Measurements from ENCODE around the gene NEU4.
"Not testable (repeated sequence)": the region's sequence is repeated elsewhere in the genome, so short reads cannot be mapped to it uniquely, and the experiment has no call there.

The NEU4 gene

DNA sequence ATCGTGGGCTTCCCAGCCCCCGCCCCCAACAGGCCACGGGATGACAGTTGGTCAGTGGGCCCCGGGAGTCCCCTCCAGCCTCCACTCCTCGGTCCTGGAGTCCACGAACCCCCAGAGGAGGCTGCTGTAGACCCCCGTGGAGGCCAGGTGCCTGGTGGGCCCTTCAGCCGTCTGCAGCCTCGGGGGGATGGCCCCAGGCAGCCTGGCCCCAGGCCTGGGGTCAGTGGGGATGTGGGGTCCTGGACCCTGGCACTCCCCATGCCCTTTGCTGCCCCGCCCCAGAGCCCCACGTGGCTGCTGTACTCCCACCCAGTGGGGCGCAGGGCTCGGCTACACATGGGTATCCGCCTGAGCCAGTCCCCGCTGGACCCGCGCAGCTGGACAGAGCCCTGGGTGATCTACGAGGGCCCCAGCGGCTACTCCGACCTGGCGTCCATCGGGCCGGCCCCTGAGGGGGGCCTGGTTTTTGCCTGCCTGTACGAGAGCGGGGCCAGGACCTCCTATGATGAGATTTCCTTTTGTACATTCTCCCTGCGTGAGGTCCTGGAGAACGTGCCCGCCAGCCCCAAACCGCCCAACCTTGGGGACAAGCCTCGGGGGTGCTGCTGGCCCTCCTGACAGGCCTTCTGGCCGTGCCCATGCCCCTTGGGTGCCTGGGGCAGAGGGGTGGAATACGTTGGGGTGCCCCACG lies 7.6 kb downstream of the NEU4 start:
- H3K4me1 ChIP-seq (ENCODE audit: insufficient read depth, low read length) = no peaks in the 10 kb centered on the region
- H3K27me3 ChIP-seq (ENCODE audit: insufficient read depth, low read length) = peaks cover 8% of the 10 kb centered on the region
- H3K36me3 ChIP-seq (ENCODE audit: insufficient read depth, low read length) = no peaks in the 10 kb centered on the region
- no peak overlapping the region for H2AFZ ChIP-seq (ENCODE audit: low read depth, low read length)
- H3K9me3 ChIP-seq (ENCODE audit: low read length) = peaks cover 2% of the 10 kb centered on the region
- H3K4me3 ChIP-seq (ENCODE audit: low read length) = no peak overlapping the region

DNA sequence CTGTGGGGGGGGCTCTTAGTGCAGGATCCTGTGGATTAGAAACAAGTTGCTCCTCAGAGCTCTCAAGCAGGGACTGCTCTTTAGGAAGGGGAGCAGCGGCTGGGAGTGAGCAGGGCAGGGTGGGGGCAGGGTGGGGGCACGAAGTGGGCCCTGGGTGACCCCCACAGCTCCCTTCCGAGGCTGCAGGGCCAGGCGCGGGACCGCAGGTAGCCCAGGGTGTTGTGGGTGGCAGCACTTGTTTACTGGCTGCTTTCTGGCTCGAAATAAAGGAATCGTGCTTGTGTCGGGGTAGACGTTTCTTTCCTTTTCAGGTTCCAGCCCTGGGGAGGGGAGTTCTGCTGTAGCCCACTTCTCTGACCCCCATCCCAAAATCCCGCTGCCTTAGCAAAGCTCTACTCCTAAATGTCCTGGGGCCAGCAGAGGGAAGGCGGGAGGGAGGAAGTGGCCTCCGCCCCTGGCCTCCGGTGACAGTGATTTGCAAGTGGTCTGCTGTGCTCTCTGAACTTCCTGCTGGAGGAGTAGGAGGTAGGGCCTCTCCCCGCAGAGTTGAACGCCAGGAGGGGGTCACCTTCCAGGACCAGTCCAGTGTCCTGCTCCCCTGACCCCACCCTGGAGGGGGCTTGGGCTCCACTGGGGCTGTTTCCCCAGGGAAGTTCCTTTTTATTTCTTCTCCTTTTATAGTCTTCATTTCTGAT lies 8.3 kb downstream of the NEU4 start:
- H3K36me3 ChIP-seq (ENCODE audit: insufficient read depth, low read length) = no peaks in the 10 kb centered on the region
- no peak overlapping the region for H3K4me3 ChIP-seq (ENCODE audit: low read length)
- peaks cover 8% of the 10 kb centered on the region for H3K27me3 ChIP-seq (ENCODE audit: insufficient read depth, low read length)
- H3K9me3 ChIP-seq (ENCODE audit: low read length) = peaks cover 2% of the 10 kb centered on the region
- no peaks in the 10 kb centered on the region for H3K4me1 ChIP-seq (ENCODE audit: insufficient read depth, low read length)
- no peak overlapping the region for H2AFZ ChIP-seq (ENCODE audit: low read depth, low read length)

DNA sequence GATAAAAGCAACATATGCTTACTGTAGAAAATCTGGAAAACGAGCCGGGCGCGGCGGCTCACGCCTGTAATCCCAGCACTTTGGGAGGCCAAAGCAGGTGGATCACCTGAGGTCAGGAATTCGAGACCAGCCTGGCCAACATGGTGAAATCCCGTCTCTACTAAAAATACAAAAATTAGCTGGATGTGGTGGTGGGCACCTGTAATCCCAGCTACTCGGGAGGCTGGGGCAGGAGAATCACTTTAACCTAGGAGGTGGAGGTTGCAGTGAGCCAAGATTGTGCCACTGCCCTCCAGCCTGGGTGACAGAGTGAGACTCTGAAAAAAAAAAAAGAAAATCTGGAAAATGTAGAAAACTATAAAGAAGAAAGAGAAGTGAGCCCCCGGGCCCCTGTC lies 8.8 kb downstream of the NEU4 start:
- H3K27me3 ChIP-seq (ENCODE audit: insufficient read depth, low read length); H2AFZ ChIP-seq (ENCODE audit: low read depth, low read length); H3K4me3 ChIP-seq (ENCODE audit: low read length); H3K4me1 ChIP-seq (ENCODE audit: insufficient read depth, low read length); H3K9me3 ChIP-seq (ENCODE audit: low read length); H3K36me3 ChIP-seq (ENCODE audit: insufficient read depth, low read length): not testable (repeated sequence)

DNA sequence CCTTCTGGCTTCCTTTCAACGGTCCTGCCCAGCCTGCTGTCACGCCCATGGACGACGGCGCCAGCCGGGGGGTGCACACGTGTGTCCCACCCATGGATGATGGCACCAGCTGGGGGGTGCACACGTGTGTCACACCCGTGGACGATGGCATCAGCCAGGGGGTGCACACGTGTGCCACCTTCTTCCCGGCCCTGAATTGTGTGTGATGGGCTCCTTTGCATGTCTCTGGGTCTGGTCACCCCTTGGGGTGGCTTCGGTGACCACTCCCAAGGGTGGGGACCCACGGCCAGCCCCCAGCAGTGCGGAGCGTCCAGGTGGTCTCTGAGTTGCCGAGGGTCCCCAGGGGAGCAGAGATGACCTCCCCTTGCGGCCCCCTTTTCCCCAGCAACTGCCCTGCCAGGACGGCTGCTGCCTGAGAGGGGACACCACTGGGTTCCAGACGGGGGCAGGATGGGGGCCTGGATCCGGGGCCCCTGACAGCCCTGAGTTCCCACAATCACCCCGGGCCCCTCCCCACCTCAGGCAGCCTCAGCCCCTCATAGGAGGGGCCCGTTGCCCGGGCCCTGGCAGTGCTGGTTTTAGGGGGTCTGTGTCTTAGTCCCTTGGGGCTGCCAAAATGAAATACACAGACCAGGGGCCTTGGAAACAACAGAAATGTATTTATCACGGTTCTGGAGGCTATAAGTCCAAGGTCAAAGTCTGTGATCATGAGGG lies 9.4 kb downstream of the NEU4 start:
- H3K36me3 ChIP-seq (ENCODE audit: insufficient read depth, low read length) = no peaks in the 10 kb centered on the region
- H3K4me1 ChIP-seq (ENCODE audit: insufficient read depth, low read length) = no peaks in the 10 kb centered on the region
- no peak overlapping the region for H2AFZ ChIP-seq (ENCODE audit: low read depth, low read length)
- peaks cover 8% of the 10 kb centered on the region for H3K27me3 ChIP-seq (ENCODE audit: insufficient read depth, low read length)
- no peak overlapping the region for H3K4me3 ChIP-seq (ENCODE audit: low read length)
- peaks cover 2% of the 10 kb centered on the region for H3K9me3 ChIP-seq (ENCODE audit: low read length)

DNA sequence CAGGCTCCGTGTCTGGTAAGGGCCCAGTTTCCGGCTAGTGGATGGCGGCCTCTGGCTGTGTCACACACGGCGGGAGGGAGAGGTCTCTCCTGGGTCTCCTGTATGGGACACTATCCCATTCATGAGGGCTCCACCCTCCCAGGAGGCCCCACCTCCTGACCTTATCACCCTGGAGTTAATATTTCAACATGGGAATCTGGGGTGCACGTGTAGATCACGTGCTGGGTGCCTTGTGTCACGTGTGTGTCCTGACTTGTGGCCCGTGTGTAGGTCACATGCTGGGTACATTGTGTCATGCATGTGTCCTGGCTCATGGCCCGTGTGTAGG lies 9.9 kb downstream of the NEU4 start:
- Histone ChIP-seq H3K27me3 (ENCODE audit: insufficient read depth, low read length) (peaks cover 8% of the 10 kb centered on the region), H3K4me1 (ENCODE audit: insufficient read depth, low read length) (no peaks in the 10 kb centered on the region), H3K36me3 (ENCODE audit: insufficient read depth, low read length) (no peaks in the 10 kb centered on the region), H3K9me3 (ENCODE audit: low read length) (peaks cover 2% of the 10 kb centered on the region), H2AFZ (ENCODE audit: low read depth, low read length) (no peak overlapping the region), H3K4me3 (ENCODE audit: low read length) (no peak overlapping the region)

DNA sequence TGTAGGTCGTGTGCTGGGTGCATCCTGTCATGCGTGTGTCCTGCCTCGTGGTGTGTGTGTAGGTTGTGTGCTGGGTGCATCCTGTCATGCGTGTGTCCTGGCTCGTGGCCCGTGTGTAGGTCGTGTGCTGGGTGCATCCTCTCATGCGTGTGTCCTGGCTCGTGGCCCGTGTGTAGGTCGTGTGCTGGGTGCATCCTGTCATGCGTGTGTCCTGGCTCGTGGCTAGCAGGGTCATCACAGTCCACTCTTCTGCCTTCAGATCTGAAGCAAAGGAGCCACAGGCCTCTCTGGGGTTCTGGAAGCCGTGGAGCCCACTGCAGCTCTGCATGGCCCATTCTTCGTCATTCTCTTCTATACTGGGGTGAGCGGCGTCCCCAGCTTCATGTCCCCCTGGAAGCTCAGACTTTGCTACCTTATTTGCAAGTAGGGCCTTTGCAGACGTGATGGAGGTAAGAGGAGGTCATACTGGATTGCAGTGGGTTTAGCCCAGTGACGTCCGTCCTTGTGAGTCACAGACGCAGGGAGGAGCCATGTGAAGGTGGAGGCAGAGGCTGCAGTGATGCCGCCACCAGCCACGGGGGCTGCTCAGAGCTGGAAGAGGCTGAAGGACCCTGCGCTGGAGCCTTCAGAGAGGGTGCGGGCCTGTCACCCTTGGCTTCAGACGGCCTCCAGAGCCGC lies 11.1 kb downstream of the NEU4 start:
- not testable (repeated sequence) for H3K36me3 ChIP-seq (ENCODE audit: insufficient read depth, low read length); H3K27me3 ChIP-seq (ENCODE audit: insufficient read depth, low read length); H3K9me3 ChIP-seq (ENCODE audit: low read length); H3K4me3 ChIP-seq (ENCODE audit: low read length); H2AFZ ChIP-seq (ENCODE audit: low read depth, low read length); H3K4me1 ChIP-seq (ENCODE audit: insufficient read depth, low read length)

DNA sequence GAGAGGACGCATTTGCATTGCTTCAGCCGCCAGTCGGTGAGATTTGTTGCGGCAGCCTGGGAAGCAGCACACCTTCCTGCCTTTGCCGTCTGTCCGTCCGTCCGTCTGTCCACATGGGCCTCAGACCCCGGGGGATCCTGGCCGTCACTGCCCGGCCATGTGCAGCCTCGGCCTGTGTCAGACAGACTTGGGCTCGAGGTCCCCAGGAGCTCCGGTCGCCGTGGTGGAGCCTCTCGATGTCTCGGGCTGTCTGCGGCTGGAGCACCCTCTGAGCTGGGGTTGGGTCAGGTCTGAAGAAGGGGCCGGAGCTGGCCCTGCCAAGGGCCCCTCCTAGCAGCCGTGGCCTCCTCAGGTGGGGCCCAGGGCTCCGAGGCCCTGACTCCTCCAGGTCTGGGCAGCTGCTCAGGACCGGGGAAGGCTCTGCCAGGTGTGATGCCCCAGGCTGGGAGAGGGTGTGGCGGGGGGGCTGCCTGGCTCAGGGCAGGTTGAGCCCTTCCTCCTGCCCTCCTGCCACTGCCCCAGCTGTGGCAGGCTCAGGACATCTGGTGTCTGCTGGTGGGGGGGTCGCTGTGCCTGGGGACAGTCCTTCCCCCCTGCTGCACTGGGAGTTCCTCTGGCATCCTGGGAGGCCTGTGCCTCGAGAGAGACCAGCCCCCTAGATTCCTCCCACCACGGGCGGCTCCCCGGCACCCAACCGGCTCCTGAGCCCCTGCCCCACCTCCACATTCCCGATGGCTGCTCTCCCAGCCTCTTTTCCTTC lies 11.8 kb downstream of the NEU4 start:
- peaks cover 4% of the 10 kb centered on the region for H3K27me3 ChIP-seq (ENCODE audit: insufficient read depth, low read length)
- no peak overlapping the region for H2AFZ ChIP-seq (ENCODE audit: low read depth, low read length)
- H3K36me3 ChIP-seq (ENCODE audit: insufficient read depth, low read length) = no peaks in the 10 kb centered on the region
- H3K4me1 ChIP-seq (ENCODE audit: insufficient read depth, low read length) = no peaks in the 10 kb centered on the region
- H3K4me3 ChIP-seq (ENCODE audit: low read length) = no peak overlapping the region
- peaks cover 2% of the 10 kb centered on the region for H3K9me3 ChIP-seq (ENCODE audit: low read length)

DNA sequence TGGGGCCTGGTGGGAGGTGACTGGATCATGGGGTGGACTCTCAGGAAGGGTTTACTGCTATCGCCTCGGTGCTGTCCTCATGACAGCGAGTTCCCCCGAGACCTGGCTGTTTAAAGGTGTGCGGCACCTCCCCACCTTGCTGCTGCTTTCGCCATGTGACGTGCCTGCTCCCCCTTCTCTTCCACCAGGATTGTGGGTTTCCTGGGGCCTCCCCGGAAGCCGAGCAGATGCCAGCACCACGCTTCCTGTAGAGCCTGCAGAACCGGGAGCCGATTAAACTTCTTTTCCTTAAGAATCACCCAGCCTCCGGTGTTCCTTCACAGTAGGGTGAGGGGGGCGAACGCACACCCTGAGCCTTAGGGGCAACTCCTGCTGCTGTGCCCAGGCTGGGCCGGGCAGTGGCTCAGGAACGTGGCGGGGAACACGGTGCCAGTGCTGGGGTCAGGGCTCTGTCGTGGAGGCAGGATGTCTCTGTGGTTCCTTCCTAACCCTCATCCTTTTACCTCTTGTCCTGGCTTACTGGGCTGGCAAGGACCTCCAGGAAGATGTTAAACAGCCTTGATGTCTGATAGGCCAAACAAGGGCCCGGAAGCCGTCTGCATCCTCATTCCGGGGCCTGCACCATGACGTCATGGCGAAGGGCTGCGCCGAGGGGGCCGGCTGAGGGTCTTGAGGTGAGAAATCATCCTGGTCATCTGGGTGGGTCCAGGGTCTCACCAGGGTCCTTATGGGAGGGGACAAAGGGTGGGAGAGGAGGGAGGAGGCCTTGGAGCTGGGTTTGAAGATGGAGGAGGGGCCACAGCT lies 12.7 kb downstream of the NEU4 start:
- no peaks in the 10 kb centered on the region for H3K36me3 ChIP-seq (ENCODE audit: insufficient read depth, low read length)
- H2AFZ ChIP-seq (ENCODE audit: low read depth, low read length) = no peak overlapping the region
- H3K27me3 ChIP-seq (ENCODE audit: insufficient read depth, low read length) = no peaks in the 10 kb centered on the region
- H3K4me3 ChIP-seq (ENCODE audit: low read length) = no peak overlapping the region
- peaks cover 2% of the 10 kb centered on the region for H3K9me3 ChIP-seq (ENCODE audit: low read length)
- H3K4me1 ChIP-seq (ENCODE audit: insufficient read depth, low read length) = no peaks in the 10 kb centered on the region

DNA sequence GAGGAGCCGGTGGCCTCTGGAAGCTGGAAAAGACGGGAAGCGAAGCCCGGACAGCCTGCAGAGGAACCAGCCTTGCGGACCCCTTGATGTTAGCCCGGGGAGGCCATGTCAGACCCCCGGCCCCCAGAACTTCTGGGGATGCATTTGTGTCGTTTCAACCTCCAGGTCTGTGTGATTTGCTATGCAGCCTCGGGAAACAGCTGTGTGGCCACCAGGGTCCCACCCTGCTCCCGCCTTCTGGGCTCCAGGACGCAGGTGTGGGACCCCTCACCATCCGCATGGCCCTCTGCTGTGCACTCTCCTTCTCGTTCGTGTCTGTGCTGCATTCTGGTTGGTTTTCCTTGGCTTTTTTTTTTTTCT lies 13.3 kb downstream of the NEU4 start:
- Histone ChIP-seq H3K27me3 (ENCODE audit: insufficient read depth, low read length) (no peaks in the 10 kb centered on the region), H2AFZ (ENCODE audit: low read depth, low read length) (no peak overlapping the region), H3K4me3 (ENCODE audit: low read length) (no peak overlapping the region), H3K9me3 (ENCODE audit: low read length) (peaks cover 5% of the 10 kb centered on the region), H3K36me3 (ENCODE audit: insufficient read depth, low read length) (no peaks in the 10 kb centered on the region), H3K4me1 (ENCODE audit: insufficient read depth, low read length) (no peaks in the 10 kb centered on the region)

DNA sequence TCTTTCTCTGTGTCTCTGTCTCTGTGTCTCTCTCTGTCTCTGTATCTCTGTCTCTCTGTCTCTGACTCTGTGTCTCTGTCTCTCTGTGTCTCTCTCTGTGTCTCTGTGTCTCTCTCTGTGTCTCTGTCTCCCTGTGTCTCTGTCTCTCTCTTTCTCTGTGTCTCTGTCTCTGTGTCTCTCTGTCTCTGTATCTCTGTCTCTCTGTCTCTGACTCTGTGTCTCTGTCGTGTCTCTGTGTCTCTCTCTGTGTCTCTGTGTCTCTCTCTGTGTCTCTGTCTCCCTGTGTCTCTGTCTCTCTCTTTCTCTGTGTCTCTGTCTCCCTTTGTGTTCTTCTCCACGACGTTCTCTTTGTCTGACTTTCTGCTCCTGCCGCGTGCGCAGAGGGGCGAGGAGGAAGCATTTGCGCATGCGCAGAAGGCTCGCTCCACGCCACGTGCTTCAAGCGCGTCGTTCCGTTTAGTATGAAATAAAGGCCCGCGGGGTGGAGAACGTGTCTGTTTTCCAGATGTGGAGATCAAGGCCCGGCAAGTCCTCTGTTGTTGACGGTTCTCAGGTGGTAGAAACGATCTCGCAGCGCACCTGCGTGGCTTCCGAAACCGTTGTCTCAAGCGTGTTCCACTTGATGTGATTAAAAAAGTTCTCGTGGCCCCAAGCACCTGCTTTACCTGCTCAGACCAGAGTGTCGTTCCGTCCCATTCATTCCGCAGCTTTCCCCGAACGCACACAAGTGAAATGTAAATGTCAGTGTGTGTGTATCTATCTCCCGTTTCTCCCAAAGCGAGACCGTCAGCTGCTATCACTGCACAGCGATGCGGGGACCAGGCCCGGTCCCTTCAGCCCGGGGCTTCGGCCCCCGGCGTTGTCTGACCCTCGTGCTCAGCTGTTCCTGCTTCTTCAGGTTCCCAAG lies 14.8 kb downstream of the NEU4 start:
- H2AFZ ChIP-seq (ENCODE audit: low read depth, low read length); H3K9me3 ChIP-seq (ENCODE audit: low read length); H3K36me3 ChIP-seq (ENCODE audit: insufficient read depth, low read length); H3K4me1 ChIP-seq (ENCODE audit: insufficient read depth, low read length); H3K4me3 ChIP-seq (ENCODE audit: low read length); H3K27me3 ChIP-seq (ENCODE audit: insufficient read depth, low read length): not testable (repeated sequence)

DNA sequence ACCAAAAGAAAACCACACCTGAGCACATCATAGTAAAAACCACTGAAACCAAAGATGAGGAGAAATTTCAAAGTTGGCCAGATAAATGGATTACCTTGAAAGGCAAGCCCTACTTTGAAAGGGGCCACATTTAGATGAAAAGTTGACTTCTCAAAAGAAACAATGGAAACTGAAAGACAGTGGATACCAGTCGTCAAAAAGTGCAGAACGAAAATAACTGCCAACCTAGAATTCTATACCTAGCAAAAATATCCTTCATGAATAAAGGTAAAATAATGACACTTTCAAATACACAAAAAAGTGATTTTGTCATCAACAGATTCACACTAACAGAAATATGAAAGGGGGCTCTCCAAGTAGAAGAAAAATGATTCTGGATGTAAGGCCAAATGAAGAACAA lies 18.4 kb downstream of the NEU4 start:
- no peak overlapping the region for H3K4me3 ChIP-seq (ENCODE audit: low read length)
- H2AFZ ChIP-seq (ENCODE audit: low read depth, low read length) = no peak overlapping the region
- no peaks in the 10 kb centered on the region for H3K27me3 ChIP-seq (ENCODE audit: insufficient read depth, low read length)

More for the DNA sequence above, 18.4 kb downstream of the NEU4 start:
- H3K36me3 ChIP-seq (ENCODE audit: insufficient read depth, low read length) = no peaks in the 10 kb centered on the region
- H3K4me1 ChIP-seq (ENCODE audit: insufficient read depth, low read length) = no peaks in the 10 kb centered on the region
- H3K9me3 ChIP-seq (ENCODE audit: low read length) = peaks cover 2% of the 10 kb centered on the region

Data from neuron (in vitro differentiated cells).